HCT116 (cell line): Measurements from ENCODE around the gene DPP4. TPM values are rescaled to one million over a fixed set of nuclear protein-coding genes. Genes with fewer than 3 reads are reported as not detected.

ENCODE experiments used
- ATAC-seq: fragments of 200-7000 bp; cut with Tn5 transposase; 2 replicates; pipeline ENCODE4 v1.9.1; 2020; ENCODE audit warnings: mild to moderate bottlenecking, moderate library complexity
- BruUV-seq: library from RNA; stranded (reverse); fragments of 400-500 nt; replicated peaks from 2 replicates; lab custom pipeline; 2021; lab: Mats Ljungman, UMichigan
- CTCF ChIA-PET: fragments of 300-600 bp; sonication (Branson Sonifier 250); formaldehyde crosslinking; loops from one replicate; lab custom pipeline; 2021; ENCODE audit warnings: antibody characterized with exemption; lab: Charles Lee
- POLR2A ChIA-PET: fragments of 300-600, 350-600 bp; sonication (Branson Sonifier 250); formaldehyde crosslinking; loops from one replicate; lab custom pipeline; 2021; ENCODE audit warnings: antibody characterized with exemption; lab: Charles Lee
- RAD21 ChIA-PET, 2 experiments: fragments of 300-600 bp; sonication (Branson Sonifier 250); formaldehyde crosslinking; loops; one replicate each; lab custom pipeline; 2023; ENCODE audit warnings: low total read pairs in 2 of 2; ENCODE audit not compliant: uncharacterized antibody in 2 of 2, unreplicated experiment in 2 of 2, low non-redundant PET in 1 of 2; lab: Charles Lee
- DNase-seq: peaks from one replicate; pipeline ENCODE4 v3.0.0-alpha.2; 2010; ENCODE audit warnings: low read depth, low spot score
- H2AFZ ChIP-seq: fragments of 200-600 bp; shearing (Covaris generic), sonication (generic); 2 replicates; pipeline ENCODE4 v1.6.1; 2017; ENCODE audit warnings: low read depth, mixed run types, mixed read lengths, antibody characterized with exemption, low read length; ENCODE audit not compliant: poor library complexity, severe bottlenecking
- H3K27ac ChIP-seq: 2 replicates; pipeline ENCODE4 v1.5.1; 2012; ENCODE audit warnings: low read depth, low read length
- H3K27me3 ChIP-seq: fragments of 200-600 bp; sonication (generic); 2 replicates; pipeline ENCODE4 v1.6.1; 2016; ENCODE audit warnings: mixed run types, low read length, mixed read lengths; ENCODE audit not compliant: insufficient read depth
- H3K36me3 ChIP-seq, 2 experiments: fragments of 200-500 bp in 1 of 2; fragments of 200-600 bp in 1 of 2; sonication (Bioruptor generic) in 1 of 2; sonication (generic) in 1 of 2; 2 replicates each; pipeline versions ENCODE4 v1.5.1 to v1.6.1; 2014 to 2016; ENCODE audit warnings: low read length in 2 of 2, inconsistent platforms in 1 of 2, mixed read lengths in 1 of 2, mixed run types in 1 of 2; ENCODE audit not compliant: insufficient read depth in 2 of 2, control insufficient read depth in 1 of 2
- H3K4me1 ChIP-seq, 2 experiments: fragments of 200-600 bp in 1 of 2; sonication (generic) in 1 of 2; 2 replicates each; pipeline versions ENCODE4 v1.5.1 to v1.6.1; 2012 to 2017; ENCODE audit warnings: low read length in 2 of 2, inconsistent platforms in 1 of 2, mild to moderate bottlenecking in 1 of 2, mixed read lengths in 1 of 2, mixed run types in 1 of 2, moderate library complexity in 1 of 2; ENCODE audit not compliant: insufficient read depth in 2 of 2, control insufficient read depth in 1 of 2
- H3K4me2 ChIP-seq: fragments of 200-600 bp; sonication (generic); 2 replicates; pipeline ENCODE4 v1.6.1; 2017; ENCODE audit warnings: mixed run types, low read length, mixed read lengths
- H3K4me3 ChIP-seq, 2 experiments: fragments of 200-600 bp in 1 of 2; sonication (generic) in 1 of 2; replicated peaks in 1 of 2; 2 replicates each; pipeline ENCODE4 v1.5.1; 2011 to 2016; ENCODE audit warnings: low read length in 2 of 2, control low read depth in 1 of 2, low read depth in 1 of 2, mild to moderate bottlenecking in 1 of 2, mixed read lengths in 1 of 2, mixed run types in 1 of 2
- H3K79me2 ChIP-seq: fragments of 200-600 bp; sonication (generic); 2 replicates; pipeline ENCODE4 v1.6.1; 2017; ENCODE audit warnings: mild to moderate bottlenecking, mixed run types, low read length, moderate library complexity, mixed read lengths; ENCODE audit not compliant: insufficient read depth
- H3K9ac ChIP-seq: fragments of 200-600 bp; sonication (generic); 2 replicates; pipeline ENCODE4 v1.6.1; 2016; ENCODE audit warnings: low read length, mixed read lengths
- H3K9me2 ChIP-seq: fragments of 200-600 bp; sonication (generic), shearing (Covaris generic); 2 replicates; pipeline ENCODE4 v1.6.1; 2017; ENCODE audit warnings: mixed run types, mild to moderate bottlenecking, moderate library complexity; ENCODE audit not compliant: insufficient read depth
- H3K9me3 ChIP-seq, 2 experiments: fragments of 200-500 bp in 1 of 2; fragments of 200-600 bp in 1 of 2; sonication (Bioruptor generic) in 1 of 2; sonication (generic) in 1 of 2; 2 replicates each; pipeline ENCODE4 v1.6.1; 2014 to 2017; ENCODE audit warnings: low read length in 2 of 2, mixed read lengths in 2 of 2, inconsistent platforms in 1 of 2, low read depth in 1 of 2, mild to moderate bottlenecking in 1 of 2, mixed run types in 1 of 2, moderate library complexity in 1 of 2; ENCODE audit not compliant: control insufficient read depth in 1 of 2, insufficient read depth in 1 of 2
- H4K20me1 ChIP-seq: fragments of 200-600 bp; sonication (generic), shearing (Covaris generic); 2 replicates; pipeline ENCODE4 v1.6.1; 2017; ENCODE audit warnings: mixed run types, mild to moderate bottlenecking, moderate library complexity; ENCODE audit not compliant: insufficient read depth
- CBX3 ChIP-seq: IDR thresholded peaks from 2 replicates; pipeline ENCODE4 v1.6.1; 2012; ENCODE audit warnings: low read depth
- EZH2 ChIP-seq: fragments of 200-600 bp; sonication (generic); IDR thresholded peaks from 2 replicates; pipeline ENCODE4 v1.6.1; 2017; ENCODE audit warnings: antibody characterized with exemption, mixed run types
- JUND ChIP-seq: IDR thresholded peaks from 2 replicates; pipeline ENCODE4 v1.6.1; 2012
- POLR2A ChIP-seq: IDR thresholded peaks from 2 replicates; pipeline ENCODE4 v1.7.0; 2011; ENCODE audit warnings: borderline replicate concordance; ENCODE audit not compliant: insufficient read depth, insufficient read length; ENCODE audit errors: extremely low read depth
- POLR2AphosphoS5 ChIP-seq: IDR thresholded peaks from 2 replicates; pipeline ENCODE4 v1.6.1; 2011; ENCODE audit warnings: mild to moderate bottlenecking, low read depth, low read length, moderate library complexity
- RAD21 ChIP-seq: IDR thresholded peaks from 2 replicates; pipeline ENCODE4 v1.6.1; 2012; ENCODE audit warnings: low read depth, mild to moderate bottlenecking
- SIN3A ChIP-seq: IDR thresholded peaks from 2 replicates; pipeline ENCODE4 v1.6.1; 2012; ENCODE audit warnings: low read depth
- SP1 ChIP-seq: IDR thresholded peaks from 2 replicates; pipeline ENCODE4 v1.6.1; 2012; ENCODE audit warnings: low read depth
- SRF ChIP-seq: IDR thresholded peaks from 2 replicates; pipeline ENCODE4 v1.6.1; 2012; ENCODE audit warnings: low read depth
- ZNF274 ChIP-seq: fragments of 200-500 bp; sonication (Bioruptor generic); IDR thresholded peaks from 2 replicates; pipeline ENCODE4 v1.6.1; 2014; ENCODE audit warnings: mild to moderate bottlenecking, low read depth, low read length, inconsistent platforms
- intact Hi-C: fragments of 100-400 bp; cut with micrococcal nuclease; formaldehyde crosslinking; loops from 2 replicates; pipeline ENCODE4 v1.10.0; 2022
- total RNA-seq: library from RNA; stranded (reverse); gene quantifications from one replicate; pipeline ENCODE4 v1.2.1, GENCODE V29; 2021; ENCODE audit not compliant: unreplicated experiment
- TF ChIP-seq, protein P1 (sequence below): IDR thresholded peaks from 2 replicates; pipeline ENCODE4 v1.6.1; 2012
- TF ChIP-seq, protein P2 (sequence below): IDR thresholded peaks from 2 replicates; pipeline ENCODE4 v1.6.1; 2012
- TF ChIP-seq, protein P3 (sequence below), 3 experiments: fragments of 200-600 bp in 1 of 3; sonication (generic) in 1 of 3; IDR thresholded peaks in 2 of 3; conservative IDR thresholded peaks in 1 of 3; 2 replicates each; pipeline ENCODE4 v1.5.1; 2012 to 2017; ENCODE audit warnings: low read depth in 2 of 3, low read length in 2 of 3, antibody characterized with exemption in 1 of 3, borderline replicate concordance in 1 of 3, control low read depth in 1 of 3, mild to moderate bottlenecking in 1 of 3, mixed read lengths in 1 of 3, mixed run types in 1 of 3, moderate library complexity in 1 of 3; ENCODE audit not compliant: insufficient read depth in 1 of 3
- TF ChIP-seq, protein P4 (sequence below): IDR thresholded peaks from 2 replicates; pipeline ENCODE4 v1.6.1; 2011; ENCODE audit warnings: mild to moderate bottlenecking, low read length, moderate library complexity; ENCODE audit not compliant: insufficient replicate concordance; ENCODE audit errors: extremely low read depth

Gene DPP4
- total RNA-seq, 1 experiment from 2014 or later, result 3.6 TPM

DNA sequence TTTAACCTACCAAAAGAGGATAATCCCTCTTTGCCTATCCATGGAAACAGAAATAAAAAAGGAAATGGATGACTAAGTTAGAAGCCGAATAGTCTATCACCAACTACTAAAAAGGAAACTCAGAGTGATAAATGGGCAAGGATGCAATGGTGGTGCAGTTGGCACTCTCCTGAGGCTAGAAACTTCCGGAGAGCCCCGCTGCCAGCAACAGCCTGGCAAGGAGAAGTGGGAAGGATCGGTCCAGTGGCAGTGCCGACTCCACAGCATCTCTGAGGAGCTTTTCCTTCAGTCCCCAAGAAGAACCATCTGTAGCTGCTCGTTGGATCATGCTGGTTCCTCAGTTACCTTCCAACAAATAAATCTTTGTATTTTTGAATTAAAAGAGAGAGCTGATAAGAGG, 74.7 kb downstream of the DPP4 start:
- no peak for TF ChIP-seq POLR2A
- TF ChIP-seq, protein P1, sequence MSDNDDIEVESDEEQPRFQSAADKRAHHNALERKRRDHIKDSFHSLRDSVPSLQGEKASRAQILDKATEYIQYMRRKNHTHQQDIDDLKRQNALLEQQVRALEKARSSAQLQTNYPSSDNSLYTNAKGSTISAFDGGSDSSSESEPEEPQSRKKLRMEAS, result no peak
- H3K4me1 ChIP-seq, result no peaks in the 10 kb centered on the region
- no peak overlapping the region for H3K27ac ChIP-seq
- no peak for DNase-seq
- CTCF ChIA-PET, result no interaction called here
- H3K9me2 ChIP-seq, result no peaks in the 10 kb centered on the region
- BruUV-seq, result no TSS peak
- RAD21 ChIA-PET, result no interaction called here
- POLR2A ChIA-PET, result no interaction called here
- no peaks in the 10 kb centered on the region for H4K20me1 ChIP-seq
- no peaks in the 10 kb centered on the region for H3K9me3 ChIP-seq
- H3K4me3 ChIP-seq, result no peak overlapping the region
- no peak overlapping the region for H3K4me2 ChIP-seq
- ATAC-seq, result no peak
- no peaks in the 10 kb centered on the region for H3K27me3 ChIP-seq
- H3K79me2 ChIP-seq, result no peaks in the 10 kb centered on the region
- H3K9ac ChIP-seq, result no peak overlapping the region
- intact Hi-C loops, result no loop called here
- no peaks in the 10 kb centered on the region for H3K36me3 ChIP-seq
- H2AFZ ChIP-seq, result no peak overlapping the region

DNA sequence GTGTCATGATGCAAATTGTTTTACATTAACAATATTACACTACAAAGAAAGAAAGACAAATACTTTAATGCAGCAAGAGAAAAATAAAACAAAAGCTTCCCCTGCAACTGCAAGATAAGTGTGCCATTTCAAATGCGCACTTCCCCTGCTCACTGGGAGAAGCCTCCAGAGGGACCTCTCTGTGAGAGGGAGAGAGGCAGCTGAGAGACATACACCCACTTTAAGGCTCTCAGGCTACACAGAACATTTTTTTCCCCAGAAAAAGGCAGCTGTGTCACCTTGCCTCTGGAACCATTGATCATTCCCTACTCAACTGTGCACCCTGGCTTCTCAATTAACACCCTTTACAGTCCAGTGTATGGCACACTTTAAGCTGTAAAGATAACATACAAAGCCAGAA, 75.2 kb downstream of the DPP4 start:
- ATAC-seq (no peak), DNase-seq (no peak)
- no peaks in the 10 kb centered on the region for H3K4me1 ChIP-seq
- no peak overlapping the region for H3K27ac ChIP-seq
- no peaks in the 10 kb centered on the region for H3K9me3 ChIP-seq
- CTCF ChIA-PET, result no interaction called here
- no peaks in the 10 kb centered on the region for H3K79me2 ChIP-seq
- no peaks in the 10 kb centered on the region for H3K36me3 ChIP-seq
- no peak overlapping the region for H3K4me3 ChIP-seq
- intact Hi-C loops, result no loop called here
- TF ChIP-seq POLR2AphosphoS5, result no peak
- TF ChIP-seq SIN3A, result no peak
- TF ChIP-seq, protein P2, sequence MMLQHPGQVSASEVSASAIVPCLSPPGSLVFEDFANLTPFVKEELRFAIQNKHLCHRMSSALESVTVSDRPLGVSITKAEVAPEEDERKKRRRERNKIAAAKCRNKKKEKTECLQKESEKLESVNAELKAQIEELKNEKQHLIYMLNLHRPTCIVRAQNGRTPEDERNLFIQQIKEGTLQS, result no peak
- TF ChIP-seq RAD21, result no peak
- TF ChIP-seq, protein P1, result no peak
- no peak for TF ChIP-seq SRF
- no peak for TF ChIP-seq ZNF274
- no peak for TF ChIP-seq EZH2
- TF ChIP-seq JUND, result no peak
- no peak for TF ChIP-seq SP1
- TF ChIP-seq, protein P3, sequence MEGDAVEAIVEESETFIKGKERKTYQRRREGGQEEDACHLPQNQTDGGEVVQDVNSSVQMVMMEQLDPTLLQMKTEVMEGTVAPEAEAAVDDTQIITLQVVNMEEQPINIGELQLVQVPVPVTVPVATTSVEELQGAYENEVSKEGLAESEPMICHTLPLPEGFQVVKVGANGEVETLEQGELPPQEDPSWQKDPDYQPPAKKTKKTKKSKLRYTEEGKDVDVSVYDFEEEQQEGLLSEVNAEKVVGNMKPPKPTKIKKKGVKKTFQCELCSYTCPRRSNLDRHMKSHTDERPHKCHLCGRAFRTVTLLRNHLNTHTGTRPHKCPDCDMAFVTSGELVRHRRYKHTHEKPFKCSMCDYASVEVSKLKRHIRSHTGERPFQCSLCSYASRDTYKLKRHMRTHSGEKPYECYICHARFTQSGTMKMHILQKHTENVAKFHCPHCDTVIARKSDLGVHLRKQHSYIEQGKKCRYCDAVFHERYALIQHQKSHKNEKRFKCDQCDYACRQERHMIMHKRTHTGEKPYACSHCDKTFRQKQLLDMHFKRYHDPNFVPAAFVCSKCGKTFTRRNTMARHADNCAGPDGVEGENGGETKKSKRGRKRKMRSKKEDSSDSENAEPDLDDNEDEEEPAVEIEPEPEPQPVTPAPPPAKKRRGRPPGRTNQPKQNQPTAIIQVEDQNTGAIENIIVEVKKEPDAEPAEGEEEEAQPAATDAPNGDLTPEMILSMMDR (IDR thresholded peaks at IDR 0.05 in 2 of 3, conservative IDR thresholded peaks at IDR 0.05 in 1 of 3; ENCODE audit: borderline replicate concordance in 1 of 3, insufficient read depth in 1 of 3, low read depth in 2 of 3, low read length in 2 of 3), result no peak
- TF ChIP-seq CBX3, result no peak
- TF ChIP-seq, protein P4, sequence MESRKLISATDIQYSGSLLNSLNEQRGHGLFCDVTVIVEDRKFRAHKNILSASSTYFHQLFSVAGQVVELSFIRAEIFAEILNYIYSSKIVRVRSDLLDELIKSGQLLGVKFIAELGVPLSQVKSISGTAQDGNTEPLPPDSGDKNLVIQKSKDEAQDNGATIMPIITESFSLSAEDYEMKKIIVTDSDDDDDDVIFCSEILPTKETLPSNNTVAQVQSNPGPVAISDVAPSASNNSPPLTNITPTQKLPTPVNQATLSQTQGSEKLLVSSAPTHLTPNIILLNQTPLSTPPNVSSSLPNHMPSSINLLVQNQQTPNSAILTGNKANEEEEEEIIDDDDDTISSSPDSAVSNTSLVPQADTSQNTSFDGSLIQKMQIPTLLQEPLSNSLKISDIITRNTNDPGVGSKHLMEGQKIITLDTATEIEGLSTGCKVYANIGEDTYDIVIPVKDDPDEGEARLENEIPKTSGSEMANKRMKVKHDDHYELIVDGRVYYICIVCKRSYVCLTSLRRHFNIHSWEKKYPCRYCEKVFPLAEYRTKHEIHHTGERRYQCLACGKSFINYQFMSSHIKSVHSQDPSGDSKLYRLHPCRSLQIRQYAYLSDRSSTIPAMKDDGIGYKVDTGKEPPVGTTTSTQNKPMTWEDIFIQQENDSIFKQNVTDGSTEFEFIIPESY, result no peak
- no peaks in the 10 kb centered on the region for H4K20me1 ChIP-seq
- H3K4me2 ChIP-seq, result no peak overlapping the region
- H2AFZ ChIP-seq, result no peak overlapping the region
- no peaks in the 10 kb centered on the region for H3K9me2 ChIP-seq
- POLR2A ChIA-PET, result no interaction called here
- no peak overlapping the region for H3K9ac ChIP-seq
- BruUV-seq, result no TSS peak
- RAD21 ChIA-PET, result no interaction called here
- H3K27me3 ChIP-seq, result no peaks in the 10 kb centered on the region
